Right lobe of liver (tissue), 4 donors: ENCODE results near the gene PXDN.

ENCODE experiments used
- POLR2A ChIP-seq: fragments of 450-650 bp; IDR thresholded peaks from one replicate; pipeline ENCODE4 v1.6.1; 2017; ENCODE audit warnings: antibody characterized with exemption, mild to moderate bottlenecking
- TF ChIP-seq, protein P1 (sequence below), 4 donors: fragments of 200-600 bp in 3 of 4; fragments of 450-650 bp in 1 of 4; IDR thresholded peaks; one replicate each; pipeline versions ENCODE4 v1.5.1 to v1.8.0; 2016 to 2022; ENCODE audit warnings: antibody characterized with exemption in 4 of 4, mild to moderate bottlenecking in 2 of 4
- donor health status: DM: no; HTN: no; CAD: no.
- donor health status: DM: no; HTN: no; CAD: no.
- donor health status: DM: no; HTN: yes; CAD: no.

DNA sequence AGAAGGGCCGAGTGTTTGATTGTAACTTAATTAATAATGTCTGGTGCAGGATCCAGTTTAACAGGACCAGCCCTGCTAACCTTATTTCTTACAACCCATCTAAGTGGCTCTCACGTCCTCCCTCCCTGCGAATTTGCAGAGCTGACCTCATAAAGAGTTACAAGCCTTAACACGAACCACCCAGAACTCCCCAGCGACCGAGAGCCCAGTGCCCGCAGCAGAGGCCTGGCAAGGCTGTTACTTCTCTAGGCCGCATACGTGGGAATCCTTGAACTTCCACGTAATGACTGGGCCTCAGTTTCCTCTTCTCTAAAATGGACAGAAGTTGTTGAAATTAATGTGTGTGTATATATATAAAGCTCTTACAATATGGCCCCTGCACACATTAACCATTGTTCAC, 55.5 kb downstream of the PXDN start:
- TF ChIP-seq, protein P1, sequence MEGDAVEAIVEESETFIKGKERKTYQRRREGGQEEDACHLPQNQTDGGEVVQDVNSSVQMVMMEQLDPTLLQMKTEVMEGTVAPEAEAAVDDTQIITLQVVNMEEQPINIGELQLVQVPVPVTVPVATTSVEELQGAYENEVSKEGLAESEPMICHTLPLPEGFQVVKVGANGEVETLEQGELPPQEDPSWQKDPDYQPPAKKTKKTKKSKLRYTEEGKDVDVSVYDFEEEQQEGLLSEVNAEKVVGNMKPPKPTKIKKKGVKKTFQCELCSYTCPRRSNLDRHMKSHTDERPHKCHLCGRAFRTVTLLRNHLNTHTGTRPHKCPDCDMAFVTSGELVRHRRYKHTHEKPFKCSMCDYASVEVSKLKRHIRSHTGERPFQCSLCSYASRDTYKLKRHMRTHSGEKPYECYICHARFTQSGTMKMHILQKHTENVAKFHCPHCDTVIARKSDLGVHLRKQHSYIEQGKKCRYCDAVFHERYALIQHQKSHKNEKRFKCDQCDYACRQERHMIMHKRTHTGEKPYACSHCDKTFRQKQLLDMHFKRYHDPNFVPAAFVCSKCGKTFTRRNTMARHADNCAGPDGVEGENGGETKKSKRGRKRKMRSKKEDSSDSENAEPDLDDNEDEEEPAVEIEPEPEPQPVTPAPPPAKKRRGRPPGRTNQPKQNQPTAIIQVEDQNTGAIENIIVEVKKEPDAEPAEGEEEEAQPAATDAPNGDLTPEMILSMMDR (IDR thresholded peaks at IDR 0.05): no peak
- no peak for TF ChIP-seq POLR2A
